GM21737 (cell line): ENCODE measurements around the gene PSMD2.
A peak's percentile ranks its signal among the peaks of the same experiment; 100 is the strongest.

Experiments used
- ATAC-seq: cut with Tn5 transposase; IDR thresholded peaks from one replicate; pipeline ENCODE4 v1.9.1; 2021; ENCODE audit warnings: mild to moderate bottlenecking, moderate library complexity; ENCODE audit not compliant: unreplicated experiment

The PSMD2 gene

GRCh38 chr3:184277366-184277765, 21.7 kb upstream of the PSMD2 start:
- no peak for ATAC-seq

- ATAC-seq = no peak
Observed at GRCh38 chr3:184282941-184283340, 16.1 kb upstream of the PSMD2 start.

- ATAC-seq = no peak
Observed at GRCh38 chr3:184283681-184284080, 15.4 kb upstream of the PSMD2 start.

GRCh38 chr3:184284696-184285095, 14.3 kb upstream of the PSMD2 start:
- ATAC-seq = no peak

- no peak for ATAC-seq
Observed at GRCh38 chr3:184289426-184289938, 9.6 kb upstream of the PSMD2 start.

- ATAC-seq = no peak
Observed at GRCh38 chr3:184290331-184290730, 8.7 kb upstream of the PSMD2 start.

- no peak for ATAC-seq
Observed at GRCh38 chr3:184291044-184291737, 7.8 kb upstream of the PSMD2 start.

- ATAC-seq = no peak
Observed at GRCh38 chr3:184291738-184292445, 7.1 kb upstream of the PSMD2 start.

- no peak for ATAC-seq
Observed at GRCh38 chr3:184295771-184296170, 3.3 kb upstream of the PSMD2 start.

- ATAC-seq = no peak
Observed at GRCh38 chr3:184296616-184297015, 2.4 kb upstream of the PSMD2 start.

GRCh38 chr3:184299488-184300377, 692 bp downstream of the PSMD2 start:
- no peak for ATAC-seq

- no peak for ATAC-seq
Observed at GRCh38 chr3:184300378-184300720, 1.3 kb downstream of the PSMD2 start.

GRCh38 chr3:184305577-184305976, 6.5 kb downstream of the PSMD2 start:
- ATAC-seq = no peak

GRCh38 chr3:184306341-184306972, 7.4 kb downstream of the PSMD2 start:
- no peak for ATAC-seq

GRCh38 chr3:184307915-184308314, 8.9 kb downstream of the PSMD2 start:
- ATAC-seq = no peak

GRCh38 chr3:184308744-184309143, 9.7 kb downstream of the PSMD2 start:
- ATAC-seq = no peak

GRCh38 chr3:184311633-184312032, 12.6 kb downstream of the PSMD2 start:
- no peak for ATAC-seq

- peak; percentile 83 for ATAC-seq
Observed at GRCh38 chr3:184314363-184314699, 15.3 kb downstream of the PSMD2 start, which contains the start of gene EIF4G1. Gene EIF4G1, plus strand, starts transcription at chr3:184314606. Its CDS starts 1,191 bp downstream, at chr3:184315797.

GRCh38 chr3:184314700-184315542, 15.9 kb downstream of the PSMD2 start:
- ATAC-seq = peak; percentile 35

GRCh38 chr3:184315543-184315867, 16.5 kb downstream of the PSMD2 start:
- peak; percentile 1 for ATAC-seq
